H4 (cell line): ENCODE results near the gene ARSB. TPM values are rescaled to one million over a fixed set of nuclear protein-coding genes. Genes with fewer than 3 reads are reported as not detected.
A peak's percentile ranks its signal among the peaks of the same experiment; 100 is the strongest.
"Not testable (repeated sequence)": the region's sequence is repeated elsewhere in the genome, so short reads cannot be mapped to it uniquely, and the experiment has no call there.

Source experiments
- DNase-seq: peaks from one replicate; pipeline ENCODE4 v3.0.0-alpha.2; 2015; ENCODE audit warnings: low spot score
- total RNA-seq: library from RNA; depleted of rRNA; stranded (reverse); fragments of >200 nt; shearing (Covaris generic); gene quantifications from 2 replicates; pipeline ENCODE4 v1.2.3, GENCODE V29; 2014

Gene ARSB
- total RNA-seq, 1 experiment from 2014 or later: 18.5 TPM

DNA sequence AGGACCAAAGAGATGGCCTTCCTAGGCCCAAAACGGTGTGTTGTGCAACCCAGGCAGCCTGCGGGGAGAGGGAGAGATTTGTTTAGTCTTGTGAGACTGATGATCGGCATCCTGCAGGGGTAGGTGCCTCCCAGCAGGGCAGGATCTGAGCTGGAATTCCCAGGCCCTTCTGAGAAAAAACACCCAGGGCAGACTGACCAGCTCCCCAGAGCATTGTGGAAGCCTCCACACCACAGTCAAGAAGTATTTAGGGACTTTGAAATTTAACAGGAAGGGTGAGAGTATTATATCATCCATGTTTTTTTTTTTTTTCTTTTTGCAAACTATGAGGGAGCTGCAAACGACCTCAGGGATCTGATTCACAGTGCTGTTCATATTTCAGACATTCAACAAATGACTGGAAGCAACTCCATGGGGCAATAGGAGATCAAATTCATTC lies 232.0 kb downstream of the ARSB start:
- peak; percentile 32 for DNase-seq

DNA sequence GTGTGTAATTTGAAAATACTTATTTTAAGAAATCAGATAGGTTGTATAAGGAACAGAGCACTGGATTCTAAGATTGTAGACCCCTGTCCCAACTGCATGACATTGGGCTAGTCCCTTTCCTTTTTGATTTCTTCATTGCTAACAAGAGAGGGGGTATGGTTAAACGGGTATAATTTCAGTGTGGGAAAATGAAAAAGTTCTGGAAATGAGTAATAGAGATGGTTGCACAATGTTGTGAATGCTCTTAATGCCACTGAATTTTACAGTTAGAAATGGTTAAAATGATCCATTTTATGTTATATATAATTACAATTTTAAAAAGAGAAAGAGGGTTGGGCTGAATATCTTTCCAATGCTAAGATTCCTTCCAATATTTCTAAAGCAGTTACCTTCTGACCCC lies 233.2 kb downstream of the ARSB start:
- DNase-seq: no peak

DNA sequence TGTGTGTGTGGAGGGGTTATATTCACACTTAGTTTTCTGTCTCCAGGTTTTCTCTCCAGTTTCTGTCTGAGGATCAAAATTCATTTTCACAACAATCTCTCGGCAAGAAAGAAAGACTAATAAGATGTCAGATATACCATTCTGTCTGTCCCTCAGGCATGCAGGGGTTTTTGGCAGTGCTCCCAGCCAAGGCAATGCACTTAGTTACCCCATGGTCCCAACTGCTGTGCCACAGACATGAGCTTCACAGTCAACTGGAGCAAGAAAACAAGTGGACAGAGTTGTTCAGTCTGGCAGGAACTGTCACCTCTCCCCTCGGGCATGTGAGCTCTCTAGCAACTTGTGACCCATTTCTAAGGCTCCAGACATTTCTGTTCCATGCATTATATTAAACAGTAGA lies 234.8 kb downstream of the ARSB start:
- no peak for DNase-seq

DNA sequence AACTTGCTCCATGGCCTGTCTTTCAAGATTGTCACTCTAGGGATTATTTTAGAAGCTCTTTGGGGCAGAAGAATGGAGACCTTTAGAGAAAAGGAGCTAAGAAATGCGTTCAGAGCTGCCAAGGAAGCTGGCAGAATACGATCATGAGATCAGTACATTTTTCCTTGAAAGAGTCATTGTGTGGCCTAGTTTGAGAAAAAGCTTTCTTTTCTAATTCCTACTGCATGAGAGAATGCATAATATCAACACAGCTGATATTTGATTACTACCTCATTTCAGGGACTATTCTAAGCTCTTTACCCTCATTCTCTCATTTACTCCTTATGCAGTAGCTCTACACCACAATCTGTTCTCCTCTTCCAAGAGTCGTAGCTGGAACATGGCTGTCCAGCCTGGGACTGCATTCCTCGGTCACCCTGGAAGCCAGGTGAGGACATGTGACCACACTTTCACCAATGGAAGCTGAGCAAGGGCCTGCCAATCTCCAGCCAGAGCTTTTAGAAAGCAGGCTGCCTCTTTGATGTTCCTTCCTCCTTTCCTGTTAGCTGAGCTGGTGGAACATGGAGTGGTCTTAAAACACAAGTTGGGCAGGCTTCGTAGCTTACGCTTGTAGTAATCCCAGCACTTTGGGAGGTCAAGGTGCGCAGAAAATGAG lies 237.3 kb downstream of the ARSB start:
- peak; percentile 57 for DNase-seq

DNA sequence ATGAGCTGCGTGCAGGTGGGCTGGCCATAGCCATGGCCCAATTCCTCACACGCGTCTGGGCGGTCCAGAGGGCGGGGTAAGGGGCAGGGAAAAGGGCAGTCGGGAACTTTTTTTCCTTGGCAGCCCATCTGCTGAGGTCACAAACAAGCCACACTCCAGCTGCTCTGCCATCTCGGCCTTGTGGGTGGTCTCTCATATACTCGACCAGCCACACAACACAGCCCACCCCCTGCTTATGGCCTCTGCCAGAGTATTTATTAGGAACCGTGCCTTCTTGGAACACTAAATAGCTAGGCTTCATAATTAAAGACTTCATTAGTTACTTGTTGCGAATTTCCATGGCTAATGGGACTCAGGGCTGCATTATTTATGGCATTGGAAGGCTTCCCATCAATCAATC lies 238.1 kb downstream of the ARSB start:
- no peak for DNase-seq

DNA sequence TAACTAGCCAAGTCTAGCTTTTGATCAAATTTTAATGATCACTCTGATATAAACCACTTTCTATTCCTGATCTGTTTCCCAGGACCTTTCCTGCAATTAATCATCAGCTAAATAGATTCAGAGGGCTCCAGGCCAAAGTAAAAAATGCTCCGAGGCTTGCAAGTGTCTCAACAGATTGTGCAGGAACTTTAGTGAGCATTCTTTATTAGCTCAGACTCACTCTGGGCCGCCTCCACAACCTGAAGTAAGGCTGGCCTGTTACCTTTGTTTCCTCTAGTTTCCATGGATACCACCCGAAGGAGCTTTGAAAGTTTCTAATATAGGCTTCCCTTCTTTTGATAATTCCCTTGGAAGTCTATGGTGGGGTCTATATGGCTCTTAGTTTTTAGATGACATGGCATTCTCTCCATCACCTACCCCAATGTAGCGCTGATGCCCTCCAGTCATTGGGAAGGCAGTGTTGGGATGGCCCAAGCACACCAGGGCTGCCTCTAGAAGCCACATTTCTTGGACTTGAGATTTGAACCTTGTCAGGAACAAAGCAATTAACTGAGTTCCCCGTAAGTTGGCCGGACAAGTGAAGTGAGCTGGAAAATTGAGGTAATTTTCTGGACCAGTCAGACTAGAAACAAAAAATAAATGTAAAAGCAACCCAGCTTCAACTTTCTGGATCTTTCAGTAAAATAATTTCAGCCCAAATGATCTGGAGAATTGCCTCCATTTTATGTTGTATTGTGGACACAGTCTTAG lies 238.9 kb downstream of the ARSB start:
- DNase-seq: no peak

DNA sequence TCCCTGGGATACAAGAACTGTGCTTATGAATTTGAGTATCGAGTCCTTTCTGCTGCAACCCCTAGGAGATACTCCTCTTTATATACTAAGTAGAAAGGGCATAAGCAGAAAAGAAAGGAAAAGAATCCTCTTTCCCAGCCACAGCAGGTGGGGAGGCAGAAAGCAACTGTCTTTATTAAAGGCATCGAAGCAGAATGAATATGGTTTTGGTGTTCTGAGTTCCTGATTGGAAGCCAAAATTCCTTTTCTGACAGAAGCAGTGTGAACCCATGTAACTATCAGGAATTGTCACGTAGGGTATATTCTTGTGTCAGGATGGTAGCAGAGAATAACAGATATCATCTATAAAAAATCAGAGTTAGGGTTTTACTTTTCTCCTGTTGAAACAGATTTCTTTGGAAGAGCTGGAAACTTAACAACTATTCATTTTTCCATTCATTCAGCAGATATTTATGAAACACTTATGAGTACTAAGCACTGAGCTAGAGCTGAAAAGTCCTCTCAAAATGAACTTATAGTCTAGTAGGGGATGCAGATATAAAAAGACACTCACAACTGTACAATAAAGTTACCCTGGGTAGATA lies 240.1 kb downstream of the ARSB start:
- DNase-seq: no peak

DNA sequence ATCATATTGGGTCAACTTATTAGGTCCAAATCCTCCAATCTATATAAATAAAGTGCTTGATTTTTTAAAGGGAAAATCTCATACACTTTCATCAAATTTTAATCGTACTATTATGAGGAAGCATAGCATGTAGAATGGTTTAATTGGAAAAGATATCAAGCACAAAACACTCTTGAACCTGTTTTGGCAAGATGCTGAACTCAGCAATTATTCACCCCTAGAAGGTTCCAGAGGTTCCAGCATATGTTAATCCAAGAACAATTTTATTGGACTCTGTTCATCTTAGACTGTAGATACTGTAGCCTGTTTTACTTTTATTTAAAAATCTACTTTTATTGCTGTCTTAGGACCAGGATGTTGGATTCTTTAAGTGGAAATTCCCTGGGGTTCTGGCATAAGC lies 244.1 kb downstream of the ARSB start:
- no peak for DNase-seq

DNA sequence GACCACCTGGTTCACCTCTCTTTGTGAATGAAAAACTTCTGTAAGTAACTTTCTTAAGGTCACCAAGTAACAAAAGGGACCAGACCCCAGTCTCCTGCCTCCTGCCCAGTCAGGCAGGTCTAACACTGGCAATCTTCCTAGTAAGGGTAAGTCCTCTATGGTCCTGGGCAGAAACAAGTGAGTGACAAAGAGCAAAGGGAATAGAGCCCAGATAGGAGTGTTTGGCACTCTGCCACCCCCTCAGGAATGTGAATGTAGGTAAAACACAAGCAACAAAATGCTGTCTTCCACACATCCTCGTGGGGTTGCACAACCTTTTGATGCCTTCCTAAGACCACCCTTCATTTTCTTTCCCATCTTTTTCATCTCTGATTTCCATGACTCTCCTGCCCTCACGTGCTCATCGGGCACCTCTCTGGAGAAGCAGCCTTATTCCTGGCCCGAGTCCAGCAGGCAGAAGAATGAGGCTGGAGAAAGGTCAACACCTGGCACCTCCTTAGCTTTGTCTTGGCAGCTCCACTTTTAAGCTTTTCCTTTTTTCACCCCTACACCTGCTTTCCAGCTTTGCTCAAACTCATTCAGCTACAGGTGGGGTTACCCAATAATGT lies 246.3 kb downstream of the ARSB start:
- no peak for DNase-seq

DNA sequence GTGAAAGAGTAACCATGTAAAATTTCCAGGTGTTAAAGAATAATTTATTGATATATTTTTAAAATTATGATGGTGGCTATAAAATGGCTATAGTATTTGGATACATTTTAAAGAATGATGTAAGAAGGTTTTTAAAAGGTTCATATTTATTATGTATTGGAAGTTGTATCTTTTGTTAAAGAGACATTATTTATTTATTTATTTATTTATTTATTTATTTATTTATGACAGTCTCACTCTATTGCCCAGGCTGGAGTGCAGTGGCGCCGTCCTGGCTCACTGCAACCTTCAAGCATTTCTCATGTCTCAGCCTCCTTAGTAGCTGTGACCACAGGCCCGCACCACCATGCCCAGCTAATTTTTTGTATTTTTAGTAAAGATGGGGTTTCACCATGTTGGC lies 247.0 kb downstream of the ARSB start:
- no peak for DNase-seq

DNA sequence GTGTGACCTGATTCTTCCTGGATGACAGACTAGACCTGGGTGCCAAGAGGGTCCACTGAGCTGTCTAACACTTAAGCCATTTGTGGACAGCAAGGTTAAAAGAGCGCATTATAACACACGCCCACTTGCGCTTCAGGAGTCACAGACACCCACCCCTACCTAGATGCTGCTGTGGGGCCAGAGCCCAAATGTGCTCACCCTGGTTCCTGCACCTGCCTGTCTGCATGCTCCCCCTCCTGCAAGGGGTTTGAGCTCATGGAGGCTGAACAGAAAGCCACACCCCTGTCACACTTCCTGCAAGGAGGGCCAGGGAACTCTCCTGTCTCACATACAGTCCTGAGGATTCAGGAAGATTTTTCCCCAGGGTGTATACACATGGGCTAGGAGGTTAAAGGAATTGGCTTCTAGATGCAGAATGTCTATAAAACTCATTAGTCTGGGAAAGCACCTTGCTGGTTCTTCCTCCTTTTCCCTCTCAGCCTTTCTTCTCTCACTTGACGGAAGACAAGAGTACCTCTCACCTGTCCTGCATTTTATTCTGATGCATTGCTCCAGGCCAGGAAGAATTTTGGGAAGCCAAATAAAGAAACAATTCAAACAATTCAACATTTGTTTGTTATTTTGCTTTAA lies 249.2 kb downstream of the ARSB start:
- no peak for DNase-seq

DNA sequence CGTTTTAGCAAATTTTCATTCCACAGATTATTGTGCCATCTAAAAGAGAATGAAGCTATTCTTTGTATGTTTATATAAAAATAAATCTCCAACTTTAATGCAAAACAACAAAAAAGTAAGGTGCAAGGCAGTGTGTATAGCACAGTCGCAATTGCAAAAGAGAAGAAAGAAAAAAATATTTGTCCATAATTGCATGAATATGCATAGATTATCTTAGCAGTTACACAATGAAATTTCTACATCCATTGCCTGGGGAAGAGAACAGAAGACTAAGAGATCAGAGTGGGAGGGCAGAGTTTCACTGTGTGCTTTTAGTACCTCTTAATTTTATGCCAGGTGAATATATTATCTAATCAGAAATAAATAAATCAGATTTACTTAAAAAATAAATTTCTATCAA lies 250.2 kb downstream of the ARSB start:
- no peak for DNase-seq

DNA sequence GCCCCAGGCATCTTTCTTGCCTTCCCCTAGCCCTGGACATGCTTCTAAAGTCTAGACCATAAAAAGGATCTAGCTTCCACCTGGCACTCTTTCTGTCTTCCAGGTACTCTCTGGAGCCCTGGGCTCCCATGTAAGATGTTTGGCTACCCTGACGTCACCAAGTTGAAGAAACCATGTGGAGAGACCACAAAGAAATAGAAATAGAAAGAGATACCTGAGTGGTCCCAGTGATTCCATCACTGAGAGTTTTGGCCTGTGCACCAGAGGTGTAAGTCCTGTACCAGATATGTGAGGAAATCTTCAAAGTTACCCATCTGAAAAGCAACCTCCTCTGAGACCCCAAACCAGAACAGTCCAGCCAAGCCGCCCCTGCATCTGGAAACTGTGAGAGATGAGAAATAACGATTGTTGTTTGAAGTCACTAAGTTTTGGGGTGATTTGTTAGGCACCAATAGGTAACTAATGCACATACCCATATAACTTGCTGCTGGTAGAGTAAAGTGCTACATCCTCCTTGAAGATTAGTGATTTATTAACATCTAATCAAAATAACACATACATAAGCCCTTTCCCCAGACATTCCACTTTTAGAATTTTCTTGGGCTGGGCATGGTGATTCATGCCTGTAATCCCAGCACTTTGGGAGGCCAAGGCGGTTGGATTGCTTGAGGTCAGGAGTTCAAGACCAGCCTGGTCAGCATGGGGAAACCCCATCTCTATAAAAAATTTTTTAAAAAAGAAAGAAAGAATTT lies 250.8 kb downstream of the ARSB start:
- no peak for DNase-seq

DNA sequence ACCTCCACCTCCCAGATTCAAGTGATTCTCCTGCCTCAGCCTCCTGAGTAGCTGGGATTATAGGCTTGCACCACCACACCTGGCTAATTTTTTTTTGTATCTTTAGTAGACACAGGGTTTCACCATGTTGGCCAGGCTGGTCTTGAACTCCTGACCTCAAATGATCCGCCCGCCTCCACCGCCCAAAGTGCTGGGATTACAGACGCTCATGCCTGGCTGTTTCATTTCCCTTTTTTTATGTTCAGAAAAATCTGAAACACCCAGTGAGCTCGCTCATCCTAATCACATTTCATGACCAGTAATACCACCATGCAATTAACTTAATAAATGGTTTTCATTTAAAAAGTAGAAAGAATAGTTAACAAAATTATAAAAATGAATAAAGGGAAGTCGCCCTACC lies 252.4 kb downstream of the ARSB start:
- DNase-seq: not testable (repeated sequence)

DNA sequence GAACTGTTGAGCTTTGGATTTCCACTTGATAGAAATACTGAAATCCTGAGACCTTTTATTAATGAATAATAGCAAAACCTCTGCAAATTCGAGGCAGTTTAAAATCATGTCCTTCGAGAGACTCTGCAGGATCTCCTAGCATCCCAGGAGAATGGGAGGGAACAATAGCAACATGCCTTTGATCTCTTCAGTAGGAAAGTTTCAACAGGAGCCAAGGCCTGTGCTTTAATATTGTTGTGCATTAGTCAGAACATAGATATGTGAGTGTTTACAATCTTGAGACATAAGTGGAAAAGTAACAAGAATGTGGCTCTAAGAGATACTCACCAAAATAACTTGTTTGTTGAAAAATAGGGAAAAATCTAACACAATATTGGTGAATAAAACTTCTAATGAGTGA lies 253.2 kb downstream of the ARSB start:
- peak; percentile 29 for DNase-seq

DNA sequence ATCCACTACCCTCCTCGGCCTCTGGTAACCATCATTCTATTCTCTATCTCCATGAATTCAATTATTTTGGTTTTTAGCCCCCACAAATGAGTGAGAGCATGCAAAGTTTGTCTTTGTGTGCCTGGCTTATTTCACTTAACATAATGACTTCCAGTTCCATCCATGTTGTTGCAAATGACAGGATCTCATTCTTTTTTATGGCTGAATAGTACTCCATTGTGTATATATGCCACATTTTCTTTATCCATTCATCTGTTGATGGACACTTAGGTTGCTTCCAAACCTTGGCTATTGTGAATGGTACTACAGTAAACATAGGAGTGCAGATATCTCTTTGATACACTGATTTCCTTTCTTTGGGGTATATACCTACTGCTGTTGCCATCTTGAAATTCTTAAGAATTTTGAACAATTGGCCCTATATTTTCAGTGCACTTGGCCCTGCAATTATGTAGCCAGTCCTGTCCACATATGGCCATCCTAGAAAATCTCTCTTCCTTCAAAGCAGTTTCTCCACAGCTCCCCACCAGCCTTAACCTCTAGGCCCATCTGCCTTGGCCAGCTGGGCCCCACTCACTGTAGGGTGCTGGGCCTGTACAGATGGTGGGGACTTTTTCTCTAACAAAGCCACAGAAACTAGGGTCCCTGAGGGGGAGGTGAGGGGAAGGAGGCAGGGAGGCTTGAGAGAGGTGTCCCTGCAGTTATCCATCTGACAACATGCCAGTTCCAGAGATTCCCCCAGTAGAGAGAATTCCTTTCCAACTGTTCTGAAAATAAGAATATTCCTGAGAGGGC lies 254.6 kb downstream of the ARSB start:
- no peak for DNase-seq

DNA sequence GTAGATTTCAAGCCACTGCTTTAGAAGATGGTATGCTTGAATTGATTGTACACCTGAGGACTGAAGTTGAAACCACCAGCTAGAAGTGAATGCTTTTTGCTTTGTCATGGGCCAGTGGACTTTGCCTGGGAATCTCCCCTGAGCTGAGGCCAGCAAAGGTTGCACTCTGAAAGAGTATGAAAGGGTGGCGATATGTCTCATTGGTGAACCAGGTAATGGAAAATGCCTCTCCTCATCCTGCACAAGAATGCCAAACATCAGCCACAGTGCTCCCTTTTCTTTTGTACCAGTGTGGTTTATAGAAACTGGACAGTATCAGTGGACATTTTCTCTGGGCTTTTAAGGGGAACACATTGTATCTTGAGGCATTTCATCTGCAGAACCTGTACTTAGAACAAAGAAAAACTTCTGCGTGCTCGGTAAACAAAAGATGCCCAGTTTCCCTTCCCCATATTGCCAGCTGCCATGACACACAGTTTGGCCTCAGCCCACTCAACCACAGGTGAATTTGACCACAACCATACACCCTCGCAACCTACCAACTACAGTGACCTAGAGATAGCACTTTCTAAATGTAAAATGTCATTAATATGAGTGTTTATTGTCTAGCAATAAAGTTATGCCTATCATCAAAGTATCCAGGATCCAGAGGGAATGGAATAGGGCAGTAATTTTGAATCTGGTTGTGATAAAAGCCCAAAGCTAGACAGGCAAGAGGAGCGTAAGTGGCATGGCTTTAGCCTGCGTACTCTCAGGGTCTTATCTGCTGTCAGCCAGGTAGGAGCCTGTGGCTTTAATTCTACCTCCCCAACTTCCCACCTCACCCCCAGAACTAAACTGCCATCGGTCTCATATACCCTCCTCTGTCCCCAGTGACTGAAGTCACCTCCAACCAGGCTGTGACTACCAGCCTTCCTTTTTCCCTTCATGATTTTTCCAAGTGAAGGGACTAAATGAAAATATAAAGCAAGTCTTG lies 257.0 kb downstream of the ARSB start:
- DNase-seq: no peak
